ENCODE data around the gene SPRED3.
"Not testable (repeated sequence)": the region's sequence is repeated elsewhere in the genome, so short reads cannot be mapped to it uniquely, and the experiment has no call there.

The SPRED3 gene

DNA sequence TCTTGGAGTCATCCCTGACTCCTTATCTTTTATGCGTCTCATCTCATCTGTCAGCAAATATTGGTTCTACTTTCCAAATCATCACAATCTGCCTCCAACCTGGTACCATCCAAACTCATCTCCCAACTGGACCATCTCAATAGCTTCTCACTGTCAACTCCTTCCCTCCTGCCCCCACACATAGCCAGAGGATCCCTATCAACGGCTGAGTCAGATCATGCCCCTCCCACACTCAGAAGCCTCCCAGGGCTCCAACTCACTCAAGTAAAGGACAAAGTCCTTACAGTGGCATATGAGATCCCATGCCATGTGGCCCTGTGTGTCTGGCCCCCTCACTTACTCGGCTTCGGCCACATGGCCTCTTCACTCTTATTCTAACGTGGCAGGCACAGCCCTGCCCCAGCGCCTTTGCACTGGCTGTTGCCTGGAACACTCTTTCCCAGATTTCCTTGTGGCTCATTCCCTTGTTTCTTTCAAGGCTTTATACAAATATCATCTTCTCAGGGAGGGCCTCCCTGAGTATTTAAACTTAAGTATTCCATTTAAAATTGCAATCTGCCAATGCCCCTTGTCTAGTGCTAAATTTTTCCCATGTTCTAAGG, 4.3 kb downstream of the SPRED3 start:
- no peak for DNase-seq

DNA sequence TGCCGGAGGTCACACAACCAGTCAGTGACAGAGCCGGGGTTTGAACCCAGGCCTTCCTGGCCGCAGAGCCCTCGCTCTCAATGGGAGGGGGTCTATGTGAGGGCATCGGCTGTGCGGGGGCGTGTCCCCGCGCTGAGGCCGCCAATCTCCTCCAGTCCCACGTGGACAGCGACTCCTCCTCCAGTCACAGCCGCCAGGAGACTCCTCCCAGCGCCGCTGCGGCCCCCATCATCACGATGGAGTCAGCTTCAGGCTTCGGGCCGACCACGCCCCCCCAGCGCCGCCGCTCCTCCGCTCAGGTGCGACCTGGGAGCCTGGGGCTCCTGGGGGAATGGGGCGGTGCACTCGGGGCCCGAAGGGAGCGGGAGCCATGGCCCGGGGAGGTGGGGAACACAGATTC, 6.0 kb downstream of the SPRED3 start:
- peak; percentile 60 to 68 for DNase-seq

DNA sequence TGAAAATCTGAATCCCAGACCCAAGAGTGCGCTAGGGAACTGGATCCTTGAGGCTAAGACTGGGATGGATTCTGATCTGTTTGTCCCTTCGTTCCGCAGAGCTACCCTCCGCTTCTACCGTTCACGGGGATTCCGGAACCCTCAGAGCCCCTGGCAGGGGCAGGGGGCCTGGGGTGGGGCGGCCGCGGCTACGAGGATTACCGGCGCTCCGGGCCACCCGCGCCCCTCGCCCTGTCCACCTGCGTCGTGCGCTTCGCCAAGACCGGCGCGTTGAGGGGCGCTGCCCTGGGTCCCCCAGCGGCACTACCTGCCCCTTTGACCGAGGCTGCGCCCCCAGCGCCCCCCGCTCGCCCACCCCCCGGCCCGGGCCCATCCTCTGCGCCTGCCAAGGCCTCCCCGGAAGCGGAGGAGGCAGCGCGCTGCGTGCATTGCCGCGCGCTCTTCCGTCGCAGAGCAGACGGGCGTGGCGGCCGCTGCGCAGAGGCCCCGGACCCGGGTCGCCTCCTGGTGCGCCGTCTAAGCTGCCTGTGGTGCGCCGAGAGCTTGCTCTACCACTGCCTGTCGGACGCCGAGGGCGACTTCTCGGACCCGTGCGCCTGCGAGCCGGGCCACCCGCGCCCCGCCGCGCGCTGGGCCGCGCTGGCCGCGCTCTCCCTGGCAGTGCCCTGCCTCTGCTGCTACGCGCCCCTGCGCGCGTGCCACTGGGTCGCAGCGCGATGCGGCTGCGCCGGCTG, 7.1 kb downstream of the SPRED3 start:
- DNase-seq, result peak in 1 of 2 experiments; percentile 29

DNA sequence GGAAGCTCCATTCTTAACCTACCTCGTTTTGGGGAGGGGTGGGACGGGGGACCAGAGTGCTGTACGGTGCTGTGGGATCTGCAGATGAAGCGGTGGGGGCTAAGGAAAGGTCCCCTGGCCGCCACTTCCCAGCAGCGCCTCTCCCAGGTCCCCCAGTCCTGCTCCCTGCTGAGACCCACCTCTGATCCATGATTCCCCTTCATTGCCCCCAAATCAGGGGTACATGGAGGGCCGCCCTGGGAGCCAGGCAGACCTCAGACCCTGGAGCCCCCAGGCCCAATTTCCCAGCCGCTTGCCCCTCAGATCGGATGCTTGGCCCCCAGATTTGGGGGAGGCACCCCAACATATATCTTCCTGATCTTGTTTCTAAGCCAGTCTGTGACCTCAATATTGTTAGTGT, 10.6 kb downstream of the SPRED3 start:
- no peak for DNase-seq

DNA sequence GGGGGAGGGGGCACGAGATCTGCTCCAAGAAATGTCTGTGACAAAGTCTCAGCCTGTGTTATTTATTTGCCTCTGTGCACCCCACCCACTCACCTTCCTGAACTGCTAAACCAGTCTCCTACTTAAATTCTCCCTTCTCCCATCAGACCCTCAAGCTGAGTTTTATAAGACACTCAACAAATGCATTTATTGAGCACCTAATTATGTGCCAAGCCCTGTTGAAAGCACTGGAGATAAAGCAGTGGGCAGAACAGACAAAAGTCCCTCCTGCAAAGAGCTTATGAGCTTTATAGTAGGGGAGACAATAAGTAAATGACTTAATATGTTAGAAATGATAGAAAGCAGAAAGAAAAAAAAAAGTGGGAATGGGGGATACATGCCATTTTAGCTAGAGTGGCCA, 11.0 kb downstream of the SPRED3 start:
- no peak for DNase-seq

DNA sequence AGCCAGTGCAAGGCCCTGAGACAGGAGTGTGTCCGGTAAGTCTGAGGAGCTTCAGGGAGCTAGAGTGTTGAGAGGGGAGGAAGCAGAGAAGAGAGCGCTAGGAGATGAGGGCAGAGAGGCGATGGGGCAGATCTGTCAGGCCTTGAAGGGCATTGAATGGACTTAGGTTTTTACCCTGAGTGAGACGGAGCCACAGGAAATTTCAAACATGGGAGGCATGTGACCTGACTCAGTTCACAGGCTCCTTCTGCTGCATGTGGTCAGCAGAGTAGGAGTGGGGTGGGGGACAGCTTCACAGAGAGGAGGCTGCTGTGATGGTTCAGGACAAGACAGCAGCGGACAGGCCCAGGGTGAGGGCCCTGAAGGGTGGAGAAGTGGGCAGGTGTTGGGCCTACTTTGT, 11.9 kb downstream of the SPRED3 start:
- DNase-seq, result no peak

DNA sequence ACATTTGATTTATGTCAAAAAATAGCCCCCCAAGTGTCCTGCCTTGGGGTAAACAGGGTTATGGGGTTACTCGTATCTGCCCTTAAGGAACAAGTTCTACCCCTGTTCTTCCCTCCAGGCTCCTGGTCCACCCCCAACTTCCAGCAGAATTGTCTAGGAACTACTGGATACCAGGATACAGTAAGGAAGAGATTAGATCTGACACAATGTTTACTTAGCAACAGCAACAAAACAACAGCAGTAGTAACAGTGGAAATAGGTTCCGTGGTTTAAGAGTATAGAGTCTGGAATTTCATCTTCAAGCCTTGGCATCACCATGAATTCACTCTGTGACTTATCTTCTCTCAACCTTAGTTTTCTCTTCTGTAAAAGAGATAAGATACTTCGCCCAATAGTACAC, 12.7 kb downstream of the SPRED3 start:
- no peak for DNase-seq

DNA sequence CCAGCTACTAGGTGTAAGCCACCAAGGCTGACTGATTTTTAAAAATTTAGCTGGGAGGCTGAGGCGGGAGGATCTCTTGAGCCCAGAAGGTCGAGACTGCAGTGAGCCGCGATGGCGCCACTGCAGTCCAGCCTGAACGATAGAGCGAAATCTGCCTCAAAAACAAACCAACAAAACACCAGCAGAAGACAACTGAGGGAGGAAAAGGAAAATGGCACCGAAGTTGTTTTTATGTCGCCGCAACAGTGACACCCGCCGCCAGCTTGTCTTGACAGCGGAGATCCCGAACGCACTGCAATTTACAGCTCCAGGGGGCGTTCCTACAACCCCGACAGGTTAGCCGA, 14.1 kb downstream of the SPRED3 start:
- DNase-seq, result no peak

DNA sequence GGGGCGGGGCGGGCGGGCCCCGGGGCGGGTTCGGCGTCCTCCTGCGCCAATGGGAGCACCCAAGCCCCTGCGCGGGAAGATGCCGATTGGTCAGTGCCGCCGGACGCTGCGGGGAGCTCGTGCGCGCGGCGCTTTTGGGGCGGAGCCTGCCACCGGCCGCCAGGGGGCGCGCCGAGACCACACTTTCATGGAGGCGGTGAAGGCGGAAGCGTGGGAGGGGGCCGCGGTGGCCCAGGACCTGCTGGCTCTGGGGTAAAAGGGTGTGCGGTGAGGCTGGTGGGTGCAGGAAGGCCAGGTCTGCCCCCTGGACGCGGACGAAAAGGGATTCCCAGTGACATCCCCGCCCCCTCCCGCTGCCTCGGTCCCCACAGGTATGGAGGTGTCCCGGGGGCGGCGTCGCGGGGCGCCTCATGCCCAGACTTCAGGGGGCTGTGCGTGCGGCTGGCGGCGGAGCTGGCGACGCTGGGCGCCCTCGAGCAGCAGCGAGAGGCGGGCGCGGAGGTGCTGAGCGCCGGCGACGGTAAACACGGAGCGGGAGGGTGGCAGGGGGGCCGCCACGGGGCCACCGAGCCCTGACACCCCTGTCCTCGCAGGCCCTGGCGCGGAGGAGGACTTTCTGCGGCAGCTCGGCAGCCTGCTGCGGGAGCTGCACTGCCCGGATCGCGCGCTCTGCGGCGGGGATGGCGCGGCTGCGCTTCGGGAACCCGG, 14.6 kb downstream of the SPRED3 start, which contains the start of gene FAM98C:
Gene FAM98C, plus strand, starts transcription at position 127 of the 708 bp plus-strand sequence. Its CDS starts 61 bp downstream, at position 188.
- peak; percentile 96 for DNase-seq

DNA sequence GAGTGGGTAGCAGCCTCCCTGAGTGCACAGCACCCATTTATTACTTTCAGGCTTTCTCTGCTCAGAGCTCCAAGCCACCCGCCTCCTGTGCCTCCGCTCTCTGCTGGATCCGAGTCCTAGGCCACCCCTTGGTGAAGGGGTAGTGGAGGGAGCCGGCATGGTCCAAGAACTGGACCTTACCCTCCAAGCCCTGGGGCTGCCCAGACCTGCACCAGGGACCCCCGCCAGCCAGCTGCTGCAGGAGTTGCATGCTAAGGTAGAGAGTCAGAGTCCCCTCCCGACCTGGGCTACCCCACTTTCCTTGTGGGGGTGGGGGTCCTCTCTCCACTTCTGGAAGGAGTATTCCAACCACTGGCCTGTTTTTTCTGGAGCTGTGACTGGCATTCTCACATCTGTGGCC, 16.4 kb downstream of the SPRED3 start:
- DNase-seq, result no peak

DNA sequence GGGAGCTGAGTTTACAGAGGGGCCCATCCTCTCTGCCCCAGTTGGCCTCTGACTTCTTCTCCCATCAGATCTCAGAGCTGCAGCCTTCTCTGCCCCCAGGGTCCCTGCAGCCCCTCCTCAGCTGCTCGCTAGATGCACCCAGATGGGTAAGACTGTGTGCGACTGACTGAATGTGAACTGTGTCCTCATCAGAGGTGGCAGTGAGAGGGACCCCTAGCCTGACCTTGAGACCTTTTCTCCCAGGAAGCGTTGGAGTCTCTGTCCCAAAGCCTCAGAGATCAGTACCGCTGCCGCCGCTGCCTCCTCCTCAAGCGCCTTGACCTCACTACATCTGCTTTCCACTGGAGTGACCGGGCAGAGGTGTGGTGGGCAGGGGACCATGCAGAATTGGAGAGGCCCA, 16.8 kb downstream of the SPRED3 start:
- DNase-seq, result no peak

DNA sequence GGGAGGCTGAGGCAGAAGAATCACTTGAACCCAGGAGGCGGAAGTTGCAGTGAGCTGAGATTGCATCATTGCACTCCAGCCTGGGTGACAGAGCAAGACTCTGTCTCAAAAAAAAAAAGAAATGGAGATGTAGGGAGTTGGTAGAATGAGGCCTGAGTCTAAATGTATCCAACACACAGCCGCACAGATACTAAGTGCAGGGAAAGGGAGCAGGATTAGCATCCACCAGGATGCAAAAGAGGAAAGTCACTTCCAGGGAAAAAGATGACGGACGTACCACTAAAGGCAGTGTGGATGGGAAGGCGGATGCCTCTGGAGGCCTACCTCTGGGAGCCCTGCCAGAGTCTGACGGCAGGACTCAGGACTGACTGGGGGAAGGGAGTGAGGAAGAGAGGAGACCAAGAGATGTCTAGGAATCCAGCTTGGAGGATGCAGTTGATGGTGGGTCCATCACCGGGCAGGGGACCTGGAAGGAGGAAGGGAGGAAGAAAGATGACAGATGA, 21.2 kb downstream of the SPRED3 start:
- DNase-seq, result no peak

DNA sequence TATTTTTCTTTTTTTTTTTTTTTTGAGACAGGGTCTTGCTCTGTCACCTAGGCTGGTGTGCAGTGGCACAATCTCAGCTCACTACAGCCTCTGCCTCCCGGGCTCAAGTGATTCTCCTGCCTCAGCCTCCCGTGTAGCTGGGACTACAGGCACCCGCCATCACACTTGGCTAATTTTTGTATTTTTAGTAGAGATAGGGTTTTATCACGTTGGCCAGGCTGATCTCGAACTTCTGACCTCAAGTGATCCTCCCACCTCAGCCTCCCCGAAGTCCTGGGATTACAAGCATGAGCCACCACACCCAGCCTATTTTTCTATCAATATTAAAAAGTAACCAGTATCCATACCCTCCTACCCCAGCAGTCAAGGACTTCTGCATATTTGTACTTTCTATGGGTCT, 21.9 kb downstream of the SPRED3 start:
- DNase-seq, result not testable (repeated sequence)

DNA sequence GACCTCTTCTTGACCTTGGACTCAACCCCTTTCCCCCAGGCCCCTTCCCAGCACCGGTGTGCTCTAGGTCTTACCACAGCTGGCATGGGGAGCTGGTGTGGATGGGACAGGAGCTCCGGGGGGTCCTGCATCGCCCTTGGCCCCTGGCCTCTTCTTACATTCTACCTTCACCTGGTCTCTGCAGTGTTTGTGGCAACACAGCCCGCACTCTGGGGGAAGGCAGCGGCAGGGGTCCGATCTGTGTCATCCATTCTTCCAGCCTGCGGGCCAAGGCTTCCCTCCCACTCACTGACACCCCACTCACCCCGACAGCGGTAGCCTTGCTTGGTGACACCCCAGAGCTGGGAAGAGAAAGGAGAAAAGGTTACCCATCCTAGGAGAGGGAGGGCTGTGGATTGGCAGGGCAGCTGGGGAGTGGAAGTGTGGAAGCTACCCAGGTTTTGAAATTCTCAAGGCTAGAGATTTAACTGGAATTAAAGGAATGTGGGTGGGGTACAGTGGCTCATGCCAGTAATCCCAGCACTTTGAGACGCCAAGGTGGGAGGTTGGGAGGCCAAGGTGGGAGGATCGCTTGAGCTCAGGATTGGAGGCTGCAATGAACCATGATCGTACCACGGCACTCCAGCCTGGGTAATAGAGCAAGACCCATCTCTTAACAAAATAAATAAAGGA, 22.7 kb downstream of the SPRED3 start:
- DNase-seq, result no peak

DNA sequence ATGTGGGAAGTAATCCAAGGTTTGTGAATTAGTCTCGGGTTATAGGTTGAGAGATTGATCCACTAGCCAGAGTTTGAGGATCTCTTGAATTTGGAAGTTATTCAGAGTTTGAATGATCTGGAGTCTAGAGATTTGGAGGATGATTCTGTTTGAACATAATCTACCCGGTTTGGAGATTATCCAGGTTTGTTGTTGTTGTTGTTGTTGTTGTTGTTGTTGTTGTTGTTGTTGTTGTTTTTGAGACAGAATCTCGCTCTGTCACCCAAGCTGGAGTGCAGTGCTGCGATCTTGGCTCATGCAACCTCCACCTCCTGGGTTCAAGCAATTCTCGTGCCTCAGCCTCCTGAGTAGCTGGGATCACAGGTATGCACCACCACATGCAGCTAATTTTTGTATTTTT, 23.4 kb downstream of the SPRED3 start:
- not testable (repeated sequence) for DNase-seq

DNA sequence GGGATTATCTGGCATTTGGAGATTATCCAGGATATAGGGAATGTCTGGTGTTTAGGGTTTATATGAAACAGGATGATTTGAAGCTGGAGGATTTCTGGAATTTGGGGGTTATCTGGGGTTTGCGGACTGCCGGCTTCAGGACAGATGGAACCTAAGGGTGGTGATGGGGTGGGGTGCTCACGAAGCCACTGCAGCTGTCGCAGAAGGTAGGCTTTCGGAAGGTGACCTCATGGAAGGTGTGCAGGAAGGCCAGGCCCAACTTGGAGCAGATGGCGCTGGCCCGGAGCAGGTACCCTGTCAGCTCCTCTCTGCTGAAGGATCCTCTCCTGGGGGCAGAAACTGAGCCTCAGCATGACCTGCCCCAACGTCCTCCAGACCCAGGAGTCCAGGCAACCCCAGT, 24.0 kb downstream of the SPRED3 start:
- no peak for DNase-seq

DNA sequence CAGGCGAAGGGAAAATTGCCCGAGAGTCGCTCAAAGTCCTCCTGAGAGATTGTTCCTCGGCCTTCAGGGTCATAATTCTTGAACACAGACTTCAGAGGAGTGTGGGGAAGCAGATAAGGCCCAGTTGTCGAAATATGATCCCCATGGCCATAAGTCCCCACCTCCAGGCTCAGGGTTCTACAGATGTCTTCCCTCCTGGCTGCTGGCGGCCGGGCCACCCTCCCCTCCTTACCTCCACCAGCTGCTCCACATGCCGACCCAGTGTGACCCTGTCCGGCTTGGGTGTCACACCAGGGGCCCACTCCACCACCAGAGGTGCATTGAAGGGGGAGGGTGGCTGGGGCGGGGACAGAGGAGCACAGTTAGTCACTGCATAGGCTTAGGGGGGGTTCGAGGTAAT, 24.5 kb downstream of the SPRED3 start:
- no peak for DNase-seq

DNA sequence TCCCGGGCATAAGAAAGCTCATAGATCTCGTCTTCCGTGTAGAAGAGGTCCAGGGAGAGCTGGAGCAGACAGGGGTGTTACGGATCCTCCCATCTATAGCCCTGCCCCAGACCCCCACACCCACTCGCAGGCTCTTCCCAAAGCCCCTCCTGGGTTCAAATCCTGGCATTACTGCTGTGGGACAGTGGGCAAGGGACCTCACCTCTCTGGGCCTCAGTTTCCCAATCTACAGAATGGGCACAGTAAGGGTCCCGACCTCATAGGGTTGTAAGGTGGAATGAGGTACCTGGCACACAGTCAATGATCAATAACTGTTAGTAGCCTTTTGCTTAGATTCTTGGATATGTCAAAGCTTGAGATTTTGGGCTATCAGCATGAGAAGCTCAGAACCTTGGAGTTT, 24.9 kb downstream of the SPRED3 start:
- DNase-seq, result no peak

DNA sequence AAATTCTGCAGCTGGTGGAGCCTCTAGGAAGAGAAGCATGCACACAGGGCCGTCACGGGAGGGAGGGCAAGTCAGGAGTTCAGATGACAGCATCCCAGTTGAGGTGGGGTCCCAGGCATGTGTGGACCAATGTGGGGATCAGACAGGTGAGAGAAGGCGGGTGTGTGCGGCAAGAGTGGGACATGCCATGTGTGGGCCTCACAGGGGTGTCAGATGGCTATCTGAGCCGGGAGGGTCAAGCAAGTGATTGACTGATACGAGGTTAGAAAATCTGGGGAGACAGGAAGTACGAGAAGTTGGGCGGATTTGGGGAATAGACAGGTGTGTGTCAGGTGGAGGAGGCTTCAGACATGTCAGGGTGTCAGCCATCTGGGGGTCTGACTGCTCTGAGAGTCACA, 28.6 kb downstream of the SPRED3 start:
- DNase-seq, result no peak

DNA sequence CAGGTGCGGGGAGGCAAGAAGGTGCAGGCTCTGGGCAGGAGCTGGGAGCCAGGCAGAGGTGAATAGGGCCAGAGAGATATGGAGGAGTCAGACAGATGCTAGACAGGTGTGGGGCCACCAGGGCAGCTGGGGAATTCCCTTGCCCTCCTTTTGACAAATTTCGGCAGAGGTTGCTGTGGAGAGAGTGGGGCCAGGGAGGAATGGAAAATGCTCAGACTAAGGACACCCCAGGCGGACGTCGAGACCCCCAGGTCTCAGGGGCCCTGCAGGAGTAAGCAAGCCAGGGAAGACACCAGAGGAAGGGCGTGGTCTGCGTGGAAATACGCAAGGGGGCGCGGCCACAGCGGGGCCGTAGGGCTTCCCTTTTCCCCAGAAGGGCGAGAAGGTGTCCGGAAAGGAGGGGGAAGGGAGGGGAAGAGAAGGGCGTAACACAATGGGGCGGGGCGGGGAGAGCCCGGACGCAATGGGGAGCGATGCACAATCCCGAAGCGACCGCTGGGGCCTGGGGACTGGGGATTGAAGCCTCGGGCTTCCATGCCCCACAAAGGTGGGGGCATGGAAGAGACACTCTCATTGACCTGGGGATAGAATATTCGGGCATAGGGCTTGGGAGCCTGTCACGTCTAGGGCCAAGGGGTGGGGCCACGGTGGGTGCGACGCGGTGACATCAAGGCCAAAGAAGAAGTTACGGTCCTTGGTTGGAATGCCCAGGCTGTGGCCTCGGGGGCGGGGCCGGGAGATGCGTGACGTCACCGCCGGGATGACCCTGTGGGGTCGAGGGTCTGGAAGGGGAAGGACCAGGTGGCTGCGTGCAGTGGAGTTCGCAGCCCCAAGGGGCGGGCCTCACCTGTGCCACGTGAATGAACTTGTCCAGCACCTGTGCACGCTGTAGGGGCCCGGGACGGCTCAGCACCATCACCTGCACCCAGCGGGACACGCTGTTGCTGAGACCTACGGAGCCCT, 29.3 kb downstream of the SPRED3 start:
- DNase-seq, result peak; percentile 33 to 34

DNA sequence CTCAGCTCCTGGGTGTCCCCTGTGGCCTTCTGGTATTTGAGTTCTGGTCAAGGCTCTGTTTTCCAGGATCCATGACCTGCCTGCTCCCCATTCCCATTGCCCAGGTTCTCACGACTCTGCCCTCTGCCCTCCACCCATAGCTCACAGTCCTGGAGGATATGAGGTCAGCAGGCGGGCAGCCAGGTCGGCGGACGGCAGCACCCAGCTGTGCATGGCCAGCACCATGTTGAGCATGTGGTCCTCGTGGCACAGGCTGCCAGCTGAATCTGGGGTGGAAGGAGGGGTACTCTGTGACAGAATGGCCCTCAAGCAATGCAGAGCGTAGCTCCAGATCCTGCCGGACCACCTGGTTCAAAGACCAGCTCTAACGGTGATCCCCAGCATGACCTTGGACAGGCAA, 32.4 kb downstream of the SPRED3 start:
- DNase-seq, result no peak

DNA sequence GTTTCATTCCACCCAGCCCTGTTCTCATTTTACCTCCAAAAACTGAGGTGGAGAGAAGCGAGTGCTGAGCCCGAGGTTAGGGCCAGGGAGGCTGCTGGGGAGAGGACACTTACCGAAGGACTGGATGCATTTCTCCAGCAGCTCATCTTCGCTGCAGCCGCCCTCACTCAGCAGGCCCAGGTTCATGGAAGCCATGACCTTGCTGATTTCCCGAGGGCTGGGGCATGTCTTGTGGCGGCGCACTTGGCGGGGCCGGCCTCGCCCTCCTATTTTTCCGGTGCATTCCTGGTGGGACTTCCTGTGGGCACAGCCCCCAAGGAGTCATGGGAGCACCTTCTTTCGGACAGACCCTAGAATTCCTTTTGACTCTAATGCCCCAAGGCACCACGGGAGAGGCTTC, 33.4 kb downstream of the SPRED3 start:
- no peak for DNase-seq
